Prostate gland (tissue), 2 donors: Measurements from ENCODE around the gene GNPNAT1. TPM values are rescaled to one million over a fixed set of nuclear protein-coding genes. Genes with fewer than 3 reads are reported as not detected.

Experiments
- DNase-seq: peaks from one replicate; pipeline ENCODE4 v3.0.0-alpha.2; 2019; ENCODE audit warnings: low spot score
- H3K27ac ChIP-seq, 2 donors: fragments of 200-600 bp; sonication (generic); 2 replicates each; pipeline ENCODE4 v1.5.1; 2017 to 2019
- H3K27me3 ChIP-seq: fragments of 200-600 bp; sonication (generic); replicated peaks from 2 replicates; pipeline ENCODE4 v1.5.1; 2019; ENCODE audit not compliant: insufficient read depth
- H3K36me3 ChIP-seq, 2 donors: fragments of 200-600 bp; sonication (generic); 1 replicate in 1 of 2; 2 replicates in 1 of 2; pipeline versions ENCODE4 v1.5.1 to v1.8.1; 2017 to 2019
- H3K4me1 ChIP-seq: fragments of 200-600 bp; sonication (generic); replicated peaks from 2 replicates; pipeline ENCODE4 v1.5.1; 2019
- H3K4me3 ChIP-seq, 2 donors: fragments of 200-600 bp; sonication (generic); 2 replicates each; pipeline ENCODE4 v1.5.1; 2017 to 2019
- H3K9me3 ChIP-seq: fragments of 200-600 bp; sonication (generic); 2 replicates; pipeline ENCODE4 v1.5.1; 2017
- POLR2A ChIP-seq: fragments of 450-650 bp; IDR thresholded peaks from one replicate; pipeline ENCODE4 v1.6.1; 2016; ENCODE audit warnings: antibody characterized with exemption, mild to moderate bottlenecking
- POLR2AphosphoS5 ChIP-seq: sonication (generic); formaldehyde crosslinking; IDR thresholded peaks from one replicate; pipeline ENCODE4 v1.6.1; 2017; ENCODE audit warnings: antibody characterized with exemption
- WGBS: methylation state at CpG from one replicate; pipeline ENCODE4 v1.1.5; 2018; 5-methylcytosine and 5-hydroxymethylcytosine counted together
- intact Hi-C: fragments of 100-400 bp; cut with DNase I; formaldehyde crosslinking; loops from one replicate; pipeline ENCODE4 v1.14.2; 2022
- total RNA-seq, 2 donors: library from RNA; depleted of rRNA; stranded (reverse); fragments of >200 nt; gene quantifications; one replicate each; pipeline ENCODE4 v1.1.0, GENCODE V29; 2016
- TF ChIP-seq, protein P1 (sequence below), 4 experiments: fragments of 200-600 bp in 2 of 4; fragments of 450-650 bp in 2 of 4; sonication (generic) in 2 of 4; IDR thresholded peaks; 1 replicate in 3 of 4; 2 replicates in 1 of 4; pipeline ENCODE4 v1.5.1; 2016 to 2019; ENCODE audit warnings: antibody characterized with exemption in 4 of 4, mild to moderate bottlenecking in 2 of 4, moderate library complexity in 2 of 4

Gene GNPNAT1
- total RNA-seq, 2 donors from 2014 or later: 26.2 to 41.4 TPM

DNA sequence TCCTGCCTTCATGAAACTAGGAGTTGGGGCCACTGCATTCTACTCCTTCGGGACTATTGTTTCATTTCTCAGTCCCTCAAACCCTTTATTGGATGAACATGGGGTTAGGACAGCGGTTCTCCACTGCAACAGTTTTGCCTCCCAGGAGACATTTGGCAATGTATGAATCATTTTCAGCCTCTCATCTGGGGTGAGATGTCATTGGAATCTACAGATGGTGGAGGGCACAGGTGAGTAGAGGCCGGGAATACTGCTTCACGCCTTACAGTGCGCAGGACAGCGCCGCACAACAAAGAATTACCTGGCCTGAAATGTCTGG is 649 bp upstream of the GNPNAT1 start:
- TF ChIP-seq POLR2AphosphoS5 (peak; percentile 2), POLR2A (no peak)
- TF ChIP-seq, protein P1, sequence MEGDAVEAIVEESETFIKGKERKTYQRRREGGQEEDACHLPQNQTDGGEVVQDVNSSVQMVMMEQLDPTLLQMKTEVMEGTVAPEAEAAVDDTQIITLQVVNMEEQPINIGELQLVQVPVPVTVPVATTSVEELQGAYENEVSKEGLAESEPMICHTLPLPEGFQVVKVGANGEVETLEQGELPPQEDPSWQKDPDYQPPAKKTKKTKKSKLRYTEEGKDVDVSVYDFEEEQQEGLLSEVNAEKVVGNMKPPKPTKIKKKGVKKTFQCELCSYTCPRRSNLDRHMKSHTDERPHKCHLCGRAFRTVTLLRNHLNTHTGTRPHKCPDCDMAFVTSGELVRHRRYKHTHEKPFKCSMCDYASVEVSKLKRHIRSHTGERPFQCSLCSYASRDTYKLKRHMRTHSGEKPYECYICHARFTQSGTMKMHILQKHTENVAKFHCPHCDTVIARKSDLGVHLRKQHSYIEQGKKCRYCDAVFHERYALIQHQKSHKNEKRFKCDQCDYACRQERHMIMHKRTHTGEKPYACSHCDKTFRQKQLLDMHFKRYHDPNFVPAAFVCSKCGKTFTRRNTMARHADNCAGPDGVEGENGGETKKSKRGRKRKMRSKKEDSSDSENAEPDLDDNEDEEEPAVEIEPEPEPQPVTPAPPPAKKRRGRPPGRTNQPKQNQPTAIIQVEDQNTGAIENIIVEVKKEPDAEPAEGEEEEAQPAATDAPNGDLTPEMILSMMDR (IDR thresholded peaks at IDR 0.05): no peak
- Histone ChIP-seq H3K9me3 (no peaks in the 10 kb centered on the region), H3K27me3 (no peaks in the 10 kb centered on the region), H3K27ac (peak overlapping the region; percentile 74 to 85), H3K4me1 (no peaks in the 10 kb centered on the region), H3K36me3 (no peaks in the 10 kb centered on the region), H3K4me3 (peak overlapping the region; percentile 70 to 71)
- 75% methylated on average over 7 of the region's 7 CpGs for WGBS
- intact Hi-C loops: no loop called here
- DNase-seq: no peak

DNA sequence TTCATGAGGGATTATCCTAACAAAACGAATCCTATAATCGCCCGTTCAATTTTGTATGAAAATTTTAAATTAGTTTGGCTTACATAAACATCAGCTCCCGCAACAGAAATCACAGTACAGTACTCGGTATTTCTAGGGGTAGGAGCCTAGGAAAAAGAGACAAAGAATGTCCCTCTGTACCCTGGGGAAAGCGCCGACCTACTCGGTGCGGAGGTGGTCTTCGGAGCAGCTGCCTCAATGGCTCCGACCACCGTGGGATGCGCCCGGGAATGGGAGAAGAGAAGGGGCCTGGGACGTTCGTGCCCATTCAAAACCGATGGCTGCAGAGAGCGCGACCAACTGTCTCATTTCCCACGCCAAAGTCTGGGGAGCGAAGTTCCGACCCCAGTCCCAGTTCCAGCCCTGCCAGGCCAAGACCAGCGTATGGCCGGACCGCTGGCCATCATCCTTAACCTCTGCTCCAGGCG is 618 bp downstream of the GNPNAT1 start:
- no peak for TF ChIP-seq POLR2A
- Histone ChIP-seq H3K4me3 (peak overlapping the region; percentile 70 to 71), H3K27ac (peak overlapping the region; percentile 74 to 85), H3K27me3 (no peaks in the 10 kb centered on the region), H3K36me3 (no peaks in the 10 kb centered on the region), H3K4me1 (no peaks in the 10 kb centered on the region), H3K9me3 (no peaks in the 10 kb centered on the region)
- WGBS: under 1% methylated on average over 24 of the region's 26 CpGs
- intact Hi-C loops: no loop called here
- DNase-seq: no peak

DNA sequence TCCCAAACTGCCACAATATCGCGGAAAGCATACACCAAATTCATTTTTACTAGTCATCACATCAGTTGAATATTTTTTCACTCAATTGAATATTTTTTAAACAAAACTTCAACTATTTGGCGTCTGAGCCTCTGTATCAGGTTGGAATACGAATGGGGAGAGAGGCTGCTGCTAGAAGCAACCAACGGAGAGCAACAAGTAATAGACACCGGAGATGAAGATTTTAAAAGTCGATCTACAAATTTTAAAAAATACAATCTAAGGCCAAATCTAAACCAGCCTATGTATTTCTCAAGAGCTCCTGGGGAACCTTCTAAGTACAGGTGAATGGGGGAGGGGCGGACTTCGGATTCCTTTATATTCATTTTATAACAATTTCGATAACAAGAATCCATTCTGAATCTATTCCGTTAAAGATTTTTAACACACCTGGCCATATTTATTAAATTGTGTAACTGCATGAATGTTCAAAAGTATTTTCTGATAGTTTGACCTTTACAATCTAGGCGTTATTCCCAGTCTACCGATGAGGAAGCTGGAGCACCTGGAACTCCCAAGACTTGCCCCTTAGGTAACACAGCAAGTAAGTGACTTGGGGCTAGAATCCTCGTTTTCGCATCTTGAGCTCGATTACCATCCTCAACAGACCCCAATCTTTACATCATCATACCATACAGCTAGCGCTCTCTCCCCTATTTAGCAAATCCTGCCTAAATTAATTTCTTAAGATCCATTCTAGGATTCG is 1.2 kb downstream of the GNPNAT1 start:
- Histone ChIP-seq H3K9me3 (no peaks in the 10 kb centered on the region), H3K4me3 (peak overlapping the region; percentile 70 to 71), H3K4me1 (no peaks in the 10 kb centered on the region), H3K27ac (no peak overlapping the region), H3K27me3 (no peaks in the 10 kb centered on the region), H3K36me3 (no peaks in the 10 kb centered on the region)
- no peak for DNase-seq
- intact Hi-C loops: no loop called here
- 66% methylated on average over 18 of the region's 18 CpGs for WGBS
- TF ChIP-seq POLR2A (no peak), POLR2AphosphoS5 (no peak)
- TF ChIP-seq, protein P1 (IDR thresholded peaks at IDR 0.05): no peak

DNA sequence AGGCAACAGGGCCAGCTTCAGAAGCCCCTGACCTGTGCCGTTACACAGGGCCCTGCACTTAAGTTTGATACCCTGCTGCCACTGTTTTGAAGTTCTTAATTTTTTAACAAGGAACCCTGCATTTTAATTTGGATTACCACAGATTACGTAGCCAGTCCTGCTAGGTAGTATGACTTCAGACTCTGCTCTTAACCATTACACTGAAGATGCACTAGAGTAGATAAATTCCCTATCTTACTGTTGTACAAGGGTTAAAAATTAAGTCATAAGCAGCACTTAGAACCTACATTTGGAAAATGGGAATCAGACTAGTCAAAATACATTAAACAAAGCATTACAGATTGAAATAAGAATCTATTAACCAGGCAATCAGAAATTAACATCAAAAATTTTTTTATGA is 2.3 kb downstream of the GNPNAT1 start:
- H3K36me3 ChIP-seq: no peaks in the 10 kb centered on the region
- no peak overlapping the region for H3K27ac ChIP-seq
- H3K4me3 ChIP-seq: no peak overlapping the region
- H3K9me3 ChIP-seq: no peaks in the 10 kb centered on the region
- H3K27me3 ChIP-seq: no peaks in the 10 kb centered on the region
- no peak for DNase-seq
- no peaks in the 10 kb centered on the region for H3K4me1 ChIP-seq
- intact Hi-C loops: no loop called here
- 96% methylated on average over 2 of the region's 2 CpGs for whole genome bisulfite sequencing
- TF ChIP-seq, protein P1 (IDR thresholded peaks at IDR 0.05): no peak
- TF ChIP-seq POLR2A (no peak), POLR2AphosphoS5 (no peak)

DNA sequence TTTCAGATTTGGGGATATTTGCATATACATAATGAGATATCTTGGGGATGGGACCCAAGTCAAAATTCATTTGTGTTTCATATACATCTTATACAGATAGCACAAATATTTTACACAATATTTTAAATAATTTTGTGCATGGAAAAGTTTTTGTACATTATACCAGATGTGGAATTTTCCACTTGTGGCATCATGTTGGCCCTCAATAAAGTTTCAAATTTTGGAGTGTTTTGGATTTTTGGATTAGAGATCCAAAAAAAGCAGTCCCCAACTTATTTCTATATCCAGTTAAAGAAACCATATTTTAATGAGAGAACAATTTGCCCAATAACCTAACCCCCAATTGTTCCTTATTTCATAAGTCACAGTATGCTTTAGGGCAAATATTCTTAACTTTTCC is 4.5 kb downstream of the GNPNAT1 start:
- Histone ChIP-seq H3K4me1 (no peaks in the 10 kb centered on the region), H3K27me3 (no peaks in the 10 kb centered on the region), H3K36me3 (no peaks in the 10 kb centered on the region), H3K27ac (no peak overlapping the region), H3K9me3 (no peaks in the 10 kb centered on the region), H3K4me3 (no peak overlapping the region)
- TF ChIP-seq, protein P1 (IDR thresholded peaks at IDR 0.05): no peak
- TF ChIP-seq POLR2AphosphoS5 (no peak), POLR2A (no peak)
- DNase-seq: no peak
- intact Hi-C loops: no loop called here
